IMR-90 (cell line): Measurements from ENCODE around the gene COL13A1. TPM values are rescaled to one million over a fixed set of nuclear protein-coding genes. Genes with fewer than 3 reads are reported as not detected.

Experiments
- ATAC-seq: fragments of 200-7000 bp; cut with Tn5 transposase; 2 replicates; pipeline ENCODE4 v1.9.1; 2020; ENCODE audit warnings: low read depth, mild to moderate bottlenecking, moderate library complexity
- BruUV-seq: library from RNA; stranded (reverse); fragments of 400-500 nt; replicated peaks from 2 replicates; lab custom pipeline; 2021; lab: Mats Ljungman, UMichigan
- CTCF ChIA-PET: fragments of 300-600 bp; formaldehyde crosslinking; extraction: SDS; loops from one replicate; lab custom pipeline; 2021; ENCODE audit warnings: antibody characterized with exemption; lab: Yijun Ruan, JAX
- POLR2A ChIA-PET: fragments of 300-600 bp; sonication (Branson Sonifier 250); formaldehyde crosslinking; loops from one replicate; lab custom pipeline; 2022; ENCODE audit warnings: antibody characterized with exemption; ENCODE audit not compliant: unreplicated experiment; lab: Charles Lee
- DNase-seq: peaks from one replicate; pipeline ENCODE4 v3.0.0; 2013
- H2AFZ ChIP-seq: replicated peaks from 2 replicates; pipeline ENCODE3; 2013; ENCODE audit warnings: low read length, mild to moderate bottlenecking; ENCODE audit not compliant: poor library complexity
- H2AK5ac ChIP-seq: 2 replicates; pipeline ENCODE4 v1.6.1; 2013; ENCODE audit warnings: low read depth, low read length, inconsistent platforms
- H2AK9ac ChIP-seq: replicated peaks from 2 replicates; pipeline ENCODE3; 2013; ENCODE audit warnings: mild to moderate bottlenecking, low read depth, low read length, moderate library complexity; ENCODE audit not compliant: poor library complexity
- H2BK120ac ChIP-seq: 2 replicates; pipeline ENCODE4 v1.6.1; 2013; ENCODE audit warnings: low read depth, low read length, inconsistent platforms
- H2BK15ac ChIP-seq: 3 replicates; pipeline ENCODE4 v1.6.1; 2013; ENCODE audit warnings: low read depth, low read length, inconsistent platforms
- H2BK20ac ChIP-seq: 2 replicates; pipeline ENCODE4 v1.6.1; 2013; ENCODE audit warnings: low read depth, mild to moderate bottlenecking, inconsistent platforms, low read length, moderate library complexity
- H2BK5ac ChIP-seq: 2 replicates; pipeline ENCODE4 v1.6.1; 2013; ENCODE audit warnings: mild to moderate bottlenecking, low read depth, low read length, inconsistent platforms; ENCODE audit not compliant: poor library complexity, severe bottlenecking
- H3K14ac ChIP-seq: replicated peaks from 2 replicates; pipeline ENCODE4 v1.6.1; 2013; ENCODE audit warnings: low read depth, low read length, inconsistent platforms
- H3K18ac ChIP-seq: 2 replicates; pipeline ENCODE4 v1.6.1; 2013; ENCODE audit warnings: low read depth, low read length, control low read depth
- H3K23ac ChIP-seq: 2 replicates; pipeline ENCODE4 v1.6.1; 2013; ENCODE audit warnings: low read depth, low read length, inconsistent platforms
- H3K27ac ChIP-seq: 2 replicates; pipeline ENCODE4 v1.5.1; 2013; ENCODE audit warnings: mild to moderate bottlenecking, control low read depth, low read length; ENCODE audit not compliant: insufficient read depth
- H3K27me3 ChIP-seq: 2 replicates; pipeline ENCODE4 v1.6.1; 2013; ENCODE audit warnings: low read length; ENCODE audit not compliant: control insufficient read depth, insufficient read depth
- H3K36me3 ChIP-seq: 2 replicates; pipeline ENCODE4 v1.6.1; 2013; ENCODE audit warnings: low read length, mixed read lengths; ENCODE audit not compliant: control insufficient read depth, insufficient read depth
- H3K4ac ChIP-seq: 2 replicates; pipeline ENCODE4 v1.6.1; 2013; ENCODE audit warnings: low read depth, low read length, inconsistent platforms
- H3K4me1 ChIP-seq: 2 replicates; pipeline ENCODE4 v1.6.1; 2013; ENCODE audit warnings: low read length, mixed read lengths; ENCODE audit not compliant: control insufficient read depth, insufficient read depth
- H3K4me2 ChIP-seq: 2 replicates; pipeline ENCODE4 v1.6.1; 2013; ENCODE audit warnings: low read depth, mild to moderate bottlenecking, control low read depth, low read length, moderate library complexity
- H3K4me3 ChIP-seq: 2 replicates; pipeline ENCODE4 v1.5.1; 2013; ENCODE audit warnings: low read depth, mild to moderate bottlenecking, control low read depth, low read length, moderate library complexity; ENCODE audit not compliant: insufficient read depth
- H3K56ac ChIP-seq: 2 replicates; pipeline ENCODE4 v1.6.1; 2013; ENCODE audit warnings: low read length, inconsistent platforms; ENCODE audit not compliant: insufficient read depth; ENCODE audit errors: extremely low read depth
- H3K79me1 ChIP-seq, 2 experiments: 2 replicates each; pipeline ENCODE4 v1.6.1; 2013; ENCODE audit warnings: low read length in 2 of 2, inconsistent platforms in 1 of 2, low read depth in 1 of 2
- H3K9ac ChIP-seq: 2 replicates; pipeline ENCODE4 v1.6.1; 2013; ENCODE audit warnings: low read depth, low read length, control low read depth
- H3K9me1 ChIP-seq: 2 replicates; pipeline ENCODE4 v1.6.1; 2013; ENCODE audit warnings: low read length, inconsistent platforms; ENCODE audit not compliant: insufficient read depth
- H3K9me3 ChIP-seq: 2 replicates; pipeline ENCODE4 v1.6.1; 2013; ENCODE audit warnings: low read length; ENCODE audit not compliant: control insufficient read depth, insufficient read depth
- H4K20me1 ChIP-seq: 2 replicates; pipeline ENCODE4 v1.6.1; 2013; ENCODE audit warnings: low read length, inconsistent platforms; ENCODE audit not compliant: insufficient read depth
- H4K5ac ChIP-seq: 2 replicates; pipeline ENCODE4 v1.6.1; 2013; ENCODE audit warnings: mild to moderate bottlenecking, low read depth, low read length, control low read depth
- H4K8ac ChIP-seq, 2 experiments: 2 replicates each; pipeline ENCODE4 v1.6.1; 2013; ENCODE audit warnings: low read depth in 2 of 2, low read length in 2 of 2, control low read depth in 1 of 2, inconsistent platforms in 1 of 2
- H4K91ac ChIP-seq: 2 replicates; pipeline ENCODE4 v1.6.1; 2013; ENCODE audit warnings: low read depth, low read length, inconsistent platforms; ENCODE audit not compliant: insufficient read depth
- BHLHE40 ChIP-seq: fragments of 150-350 bp; IDR thresholded peaks from 2 replicates; pipeline ENCODE4 v1.6.1; 2016; ENCODE audit warnings: mild to moderate bottlenecking, low read depth, low read length
- CEBPB ChIP-seq: IDR thresholded peaks from 2 replicates; pipeline ENCODE4 v1.6.1; 2012; ENCODE audit warnings: low read depth, low read length, improper control_type of control experiment
- CHD1 ChIP-seq: IDR thresholded peaks from 2 replicates; pipeline ENCODE4 v1.6.1; 2012; ENCODE audit warnings: low read depth, low read length, improper control_type of control experiment
- CTCF ChIP-seq: conservative IDR thresholded peaks from 2 replicates; pipeline ENCODE4 v1.5.1; 2012; ENCODE audit warnings: mild to moderate bottlenecking, low read depth, low read length, improper control_type of control experiment
- ELK1 ChIP-seq: fragments of 150-350 bp; IDR thresholded peaks from 2 replicates; pipeline ENCODE4 v1.6.1; 2016; ENCODE audit warnings: low read depth, mild to moderate bottlenecking, low read length, moderate library complexity, borderline replicate concordance
- FOS ChIP-seq: fragments of 150-350 bp; IDR thresholded peaks from 2 replicates; pipeline ENCODE4 v1.6.1; 2016; ENCODE audit warnings: low read depth, low read length
- MXI1 ChIP-seq: IDR thresholded peaks from 2 replicates; pipeline ENCODE4 v1.6.1; 2012; ENCODE audit warnings: low read depth, mild to moderate bottlenecking, low read length, moderate library complexity, borderline replicate concordance
- NFE2L2 ChIP-seq: fragments of 150-350 bp; IDR thresholded peaks from 2 replicates; pipeline ENCODE4 v1.6.1; 2016; ENCODE audit warnings: low read depth, mild to moderate bottlenecking, low read length
- POLR2A ChIP-seq: IDR thresholded peaks from 2 replicates; pipeline ENCODE4 v1.6.1; 2012; ENCODE audit warnings: mild to moderate bottlenecking, low read depth, low read length
- RAD21 ChIP-seq: IDR thresholded peaks from 2 replicates; pipeline ENCODE4 v1.6.1; 2012; ENCODE audit warnings: low read length, improper control_type of control experiment
- RCOR1 ChIP-seq: IDR thresholded peaks from 2 replicates; pipeline ENCODE4 v1.6.1; 2012; ENCODE audit warnings: mild to moderate bottlenecking, low read length, improper control_type of control experiment; ENCODE audit not compliant: insufficient replicate concordance
- RFX5 ChIP-seq: IDR thresholded peaks from 2 replicates; pipeline ENCODE4 v1.8.0; 2012; ENCODE audit warnings: low read depth, mild to moderate bottlenecking, low read length, moderate library complexity
- SMC3 ChIP-seq: fragments of 150-350 bp; IDR thresholded peaks from 2 replicates; pipeline ENCODE4 v1.6.1; 2016; ENCODE audit warnings: low read depth, mild to moderate bottlenecking, antibody characterized with exemption, low read length, moderate library complexity
- USF2 ChIP-seq: fragments of 150-350 bp; IDR thresholded peaks from 2 replicates; pipeline ENCODE4 v1.6.1; 2017; ENCODE audit warnings: mild to moderate bottlenecking, antibody characterized with exemption, low read length, low read depth
- WGBS, 2 experiments: methylation state at CpG; one replicate each; pipeline versions ENCODE4 v1.1.5 to v1.1.7; 2013; ENCODE audit warnings: missing lambda C conversion rate in 2 of 2; ENCODE audit not compliant: insufficient read length in 1 of 2; ENCODE audit errors: extremely low coverage in 2 of 2; 5-methylcytosine and 5-hydroxymethylcytosine counted together
- dilution Hi-C: fragments of 300-500 bp; cut with HindIII; formaldehyde crosslinking; loops from one replicate; pipeline ENCODE4 v1.14.3; 2018; ENCODE audit warnings: low sequenced_read_pairs; ENCODE audit not compliant: unreplicated experiment
- in situ Hi-C: fragments of 300-500 bp; cut with MboI; formaldehyde crosslinking; loops from 3 replicates; pipeline ENCODE4 v1.14.3; 2019; ENCODE audit warnings: low sequenced_read_pairs, inconsistent platforms, mixed read lengths
- intact Hi-C: fragments of 100-400 bp; cut with micrococcal nuclease; formaldehyde crosslinking; loops from 2 replicates; pipeline ENCODE4 v1.10.0; 2022
- polyA plus RNA-seq, 3 experiments: library from polyadenylated mRNA; depleted of rRNA; stranded (reverse); fragments of >200 nt; gene quantifications; 2 replicates each; pipeline ENCODE4 v1.2.3, GENCODE V29; 2012; ENCODE audit warnings: low replicate concordance in 1 of 3
- total RNA-seq: library from RNA; depleted of rRNA; stranded (reverse); fragments of >200 nt; gene quantifications from 2 replicates; pipeline ENCODE4 v1.2.3, GENCODE V29; 2012

COL13A1 gene
- total and polyA plus RNA-seq, 2 of the 4 experiments (the other 2 are of a cell fraction): 12.2 to 31.3 TPM

- Histone ChIP-seq H3K4me3 (no peak overlapping the region), H2BK20ac (no peak overlapping the region), H3K9ac (no peak overlapping the region), H3K56ac (no peak overlapping the region), H3K9me3 (no peaks in the 10 kb centered on the region), H3K79me1 (no peaks in the 10 kb centered on the region), H4K20me1 (0 out of 2 replicates have a peak, but pooled peaks cover 4% of the 10 kb centered on the region), H3K4me2 (no peak overlapping the region), H2AFZ (no peak overlapping the region), H3K23ac (no peak overlapping the region), H3K4me1 (peaks cover 4% of the 10 kb centered on the region; the same call in 1 of the 2 replicates), H3K36me3 (peaks cover 3% of the 10 kb centered on the region; the same call in 1 of the 2 replicates), H4K8ac (no peak overlapping the region), H2AK5ac (no peak overlapping the region), H4K91ac (no peak overlapping the region), H3K27ac (no peak overlapping the region), H3K18ac (no peak overlapping the region), H2BK5ac (no peak overlapping the region), H2BK15ac (no peak overlapping the region), H3K27me3 (no peaks in the 10 kb centered on the region), H2BK120ac (no peak overlapping the region), H3K4ac (no peak overlapping the region), H3K14ac (no peak overlapping the region), H3K9me1 (peaks cover 15% of the 10 kb centered on the region), H4K5ac (no peak overlapping the region), H2AK9ac (no peak overlapping the region)
- dilution Hi-C loops: no loop called here
- WGBS, 2 experiments: 89% methylated on average over 3 of the region's 9 CpGs; no CpG with 5 or more reads in 1 of the 2 experiments
- POLR2A ChIA-PET: no interaction called here
- DNase-seq (no peak), ATAC-seq (no peak)
- TF ChIP-seq NFE2L2 (no peak), CTCF (no peak), FOS (no peak), RAD21 (no peak), POLR2A (no peak), CHD1 (no peak), RCOR1 (no peak), SMC3 (no peak), BHLHE40 (no peak), ELK1 (no peak), USF2 (no peak), CEBPB (no peak), RFX5 (no peak), MXI1 (no peak)
- intact Hi-C loops: no loop called here
- no TSS peak for BruUV-seq
- CTCF ChIA-PET: no interaction called here
- in situ Hi-C loops: no loop called here
These were observed 89.4 kb downstream of the COL13A1 start for GRCh38 chr10:69891057-69891617.
